ENCODE results near the gene LHX4.

LHX4 gene

GRCh38 chr1:180250883-180251509 lies 20.9 kb downstream of the LHX4 start:
- DNase-seq (ENCODE audit: low read depth, low spot score): no peak
- ChIA-PET POLR2A (no interaction called here), CTCF (interaction anchor here (3.0 to 11.3 kb wide), 8 partner anchors 9 to 231 kb away, joined by 15 to 120 read pairs (median 46); no protein-coding TSS in a partner anchor)
- no peak overlapping the region for H3K4me3 ChIP-seq (ENCODE audit: low read depth, low read length)
- TF ChIP-seq CTCF (IDR thresholded peaks at IDR 0.05; ENCODE audit: insufficient read depth, low read length, missing control alignments): no peak

- no peak overlapping the region for H3K4me3 ChIP-seq (ENCODE audit: low read depth, low read length)
- ChIA-PET CTCF (interaction anchor here (1.0 to 11.3 kb wide), 14 partner anchors 9 to 237 kb away, joined by 3 to 120 read pairs (median 28); no protein-coding TSS in a partner anchor), POLR2A (no interaction called here)
- TF ChIP-seq CTCF (IDR thresholded peaks at IDR 0.05; ENCODE audit: insufficient read depth, low read length, missing control alignments): no peak
- no peak for DNase-seq (ENCODE audit: low read depth, low spot score)
These were observed 21.7 kb downstream of the LHX4 start for GRCh38 chr1:180251526-180252305.

DNA sequence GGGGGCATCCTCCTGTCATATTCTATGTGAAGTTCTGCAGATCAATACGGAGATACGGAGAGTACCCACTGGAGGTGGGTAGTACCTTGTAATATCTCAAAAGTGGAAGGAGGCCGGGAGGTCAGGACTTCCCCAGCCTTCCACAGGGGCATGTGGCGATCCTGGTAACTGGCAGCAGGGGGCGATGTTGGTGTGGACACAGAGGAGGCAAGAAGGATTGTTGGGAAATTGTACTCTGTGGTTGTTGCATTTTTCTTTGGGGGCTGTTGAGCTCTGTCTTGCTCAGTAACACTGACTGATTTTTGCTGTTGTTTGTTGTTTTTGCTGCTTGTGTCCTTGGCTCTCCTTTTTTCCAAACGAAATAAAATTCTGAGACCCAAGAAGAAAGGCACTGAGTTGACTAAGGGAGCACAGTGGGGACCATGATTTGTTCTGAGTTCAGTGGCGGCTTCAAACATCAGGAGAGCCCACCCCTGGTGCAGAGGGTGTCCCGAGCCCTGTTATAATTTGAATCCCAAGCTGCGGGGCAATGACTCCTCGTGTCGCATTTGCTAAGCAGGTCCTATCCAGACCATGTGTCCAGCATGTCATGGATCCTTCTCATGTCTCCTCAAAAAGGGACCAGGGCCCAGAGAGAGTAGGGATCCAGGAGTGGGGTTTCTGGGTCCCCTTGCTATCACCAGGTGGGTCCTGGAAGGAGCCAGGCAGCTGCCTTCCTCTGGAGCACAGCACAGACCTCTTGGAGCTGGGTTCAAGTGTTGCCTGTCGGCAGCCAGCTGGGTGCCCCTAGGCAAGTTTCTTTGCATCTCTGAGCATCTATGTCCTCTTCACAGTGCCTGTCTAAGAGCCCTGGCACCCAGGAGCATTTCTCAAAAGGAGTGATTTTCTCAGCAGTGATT lies 22.8 kb downstream of the LHX4 start:
- peak; percentile 82 for TF ChIP-seq CTCF (IDR thresholded peaks at IDR 0.05; ENCODE audit: insufficient read depth, low read length, missing control alignments)
- DNase-seq (ENCODE audit: low read depth, low spot score): no peak
- no peak overlapping the region for H3K4me3 ChIP-seq (ENCODE audit: low read depth, low read length)
- CTCF ChIA-PET: interaction anchor here (0.5 to 11.3 kb wide), 57 partner anchors 8 to 609 kb away, joined by 3 to 120 read pairs (median 4); partner anchors contain the start of gene ACBD6
- POLR2A ChIA-PET: no interaction called here

- DNase-seq (ENCODE audit: low read depth, low spot score): no peak
- H3K4me3 ChIP-seq (ENCODE audit: low read depth, low read length): no peak overlapping the region
- TF ChIP-seq CTCF (IDR thresholded peaks at IDR 0.05; ENCODE audit: insufficient read depth, low read length, missing control alignments): no peak
- ChIA-PET POLR2A (no interaction called here), CTCF (interaction anchor here (0.7 to 11.3 kb wide), 45 partner anchors 7 to 608 kb away, joined by 3 to 120 read pairs (median 5); partner anchors contain the start of gene ACBD6)
These were observed 23.8 kb downstream of the LHX4 start for GRCh38 chr1:180253585-180254495.

- no peak for TF ChIP-seq CTCF (IDR thresholded peaks at IDR 0.05; ENCODE audit: insufficient read depth, low read length, missing control alignments)
- POLR2A ChIA-PET: no interaction called here
- H3K4me3 ChIP-seq (ENCODE audit: low read depth, low read length): no peak overlapping the region
- DNase-seq (ENCODE audit: low read depth, low spot score): no peak
- CTCF ChIA-PET: interaction anchor here (1.1 to 11.3 kb wide), 14 partner anchors 11 to 228 kb away, joined by 3 to 120 read pairs (median 20); no protein-coding TSS in a partner anchor
These were observed 24.4 kb downstream of the LHX4 start for GRCh38 chr1:180254496-180254819.
